Body of pancreas (tissue), 4 donors: Measurements from ENCODE around the gene COL6A3. TPM values are rescaled to one million over a fixed set of nuclear protein-coding genes. Genes with fewer than 3 reads are reported as not detected.

ENCODE experiments used
- ATAC-seq: fragments of 150-250 bp; one replicate; pipeline ENCODE4 v1.9.1; 2016
- DNase-seq, 4 donors: peaks; one replicate each; pipeline ENCODE4 v3.0.0-alpha.2; 2019
- H3K27ac ChIP-seq, 4 donors: fragments of 200-600 bp; sonication (generic); 1 replicate in 3 of 4; 2 replicates in 1 of 4; pipeline versions ENCODE4 v1.5.1 to v1.6.1; 2016 to 2019; ENCODE audit warnings: mild to moderate bottlenecking in 1 of 4, mixed read lengths in 1 of 4, moderate library complexity in 1 of 4
- H3K27me3 ChIP-seq, 2 donors: fragments of 200-600 bp; sonication (generic); one replicate each; pipeline ENCODE4 v1.6.0; 2016; ENCODE audit warnings: mild to moderate bottlenecking in 1 of 2
- H3K36me3 ChIP-seq, 2 donors: fragments of 200-600 bp; sonication (generic); replicated peaks in 1 of 2; 2 replicates each; pipeline ENCODE4 v1.5.1; 2016; ENCODE audit warnings: low read depth in 2 of 2; ENCODE audit not compliant: insufficient read depth in 1 of 2
- H3K4me1 ChIP-seq: fragments of 200-600 bp; sonication (generic); one replicate; pipeline ENCODE4 v1.6.0; 2016
- H3K4me3 ChIP-seq, 2 donors: fragments of 200-600 bp; sonication (generic); 1 replicate in 1 of 2; 2 replicates in 1 of 2; pipeline ENCODE4 v1.5.1; 2016 to 2019
- H3K9me3 ChIP-seq, 3 donors: fragments of 200-600 bp; sonication (generic); 1 replicate in 2 of 3; 2 replicates in 1 of 3; pipeline ENCODE4 v1.5.1; 2016
- CTCF ChIP-seq, 7 experiments: fragments of 450-650 bp in 4 of 7; fragments of 200-600 bp in 3 of 7; sonication (generic) in 3 of 7; IDR thresholded peaks; one replicate each; pipeline ENCODE4 v1.5.1; 2016 to 2019; ENCODE audit warnings: antibody characterized with exemption in 7 of 7
- POLR2A ChIP-seq, 3 donors: fragments of 450-650 bp; IDR thresholded peaks; one replicate each; pipeline ENCODE4 v1.6.1; 2016; ENCODE audit warnings: antibody characterized with exemption in 3 of 3, mild to moderate bottlenecking in 2 of 3
- WGBS, 2 donors: methylation state at CpG; one replicate each; pipeline ENCODE4 v1.1.5; 2017; 5-methylcytosine and 5-hydroxymethylcytosine counted together
- intact Hi-C: fragments of 100-400 bp; cut with DNase I; formaldehyde crosslinking; loops from one replicate; pipeline ENCODE4 v1.15.1; 2023
- total RNA-seq, 2 donors: library from RNA; depleted of rRNA; stranded (reverse); fragments of >200 nt; gene quantifications; one replicate each; pipeline ENCODE4 v1.1.0, GENCODE V29; 2016

The COL6A3 gene
- total RNA-seq, 2 donors from 2014 or later: 46.4 to 121 TPM

DNA sequence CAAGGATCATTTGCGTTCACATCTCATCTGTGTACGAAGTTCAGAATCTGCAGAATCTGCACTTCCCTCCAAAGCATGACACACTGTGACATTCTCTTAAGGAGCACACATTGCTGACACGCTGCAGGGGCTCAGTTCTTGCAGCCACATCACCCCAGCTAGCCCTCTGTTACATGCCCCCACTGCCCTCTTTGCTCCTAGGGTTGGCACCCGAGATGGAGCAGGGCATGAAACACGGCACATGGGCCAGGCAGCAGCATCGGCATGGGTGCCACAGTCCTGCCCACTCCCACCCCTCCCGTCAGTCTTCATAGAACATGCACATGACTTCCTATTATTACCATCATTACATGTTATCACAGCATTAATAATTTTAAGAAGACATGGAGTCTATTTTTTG is 76.4 kb downstream of the COL6A3 start:
- H3K4me3 ChIP-seq: no peak overlapping the region
- no peak overlapping the region for H3K27ac ChIP-seq
- TF ChIP-seq CTCF (IDR thresholded peaks at IDR 0.05) (no peak), POLR2A (IDR thresholded peaks at IDR 0.05) (no peak)
- ATAC-seq: no peak
- H3K9me3 ChIP-seq: no peaks in the 10 kb centered on the region
- H3K36me3 ChIP-seq: no peaks in the 10 kb centered on the region
- no peaks in the 10 kb centered on the region for H3K4me1 ChIP-seq
- H3K27me3 ChIP-seq: no peaks in the 10 kb centered on the region
- no peak for DNase-seq
- 74 to 78% methylated on average over 7 of the region's 7 CpGs for WGBS, 2 donors
- intact Hi-C loops: no loop called here

- H3K27me3 ChIP-seq: no peaks in the 10 kb centered on the region
- no peaks in the 10 kb centered on the region for H3K9me3 ChIP-seq
- DNase-seq: no peak
- 85 to 90% methylated on average over 14 to 16 of the region's 16 CpGs for WGBS, 2 donors
- H3K4me3 ChIP-seq: no peak overlapping the region
- ATAC-seq: no peak
- no peaks in the 10 kb centered on the region for H3K36me3 ChIP-seq
- no peak overlapping the region for H3K27ac ChIP-seq
- no peaks in the 10 kb centered on the region for H3K4me1 ChIP-seq
- intact Hi-C loops: no loop called here
- TF ChIP-seq POLR2A (IDR thresholded peaks at IDR 0.05) (no peak), CTCF (IDR thresholded peaks at IDR 0.05) (no peak)
These were observed 77.8 kb downstream of the COL6A3 start for GRCh38 chr2:237336131-237336530.

DNA sequence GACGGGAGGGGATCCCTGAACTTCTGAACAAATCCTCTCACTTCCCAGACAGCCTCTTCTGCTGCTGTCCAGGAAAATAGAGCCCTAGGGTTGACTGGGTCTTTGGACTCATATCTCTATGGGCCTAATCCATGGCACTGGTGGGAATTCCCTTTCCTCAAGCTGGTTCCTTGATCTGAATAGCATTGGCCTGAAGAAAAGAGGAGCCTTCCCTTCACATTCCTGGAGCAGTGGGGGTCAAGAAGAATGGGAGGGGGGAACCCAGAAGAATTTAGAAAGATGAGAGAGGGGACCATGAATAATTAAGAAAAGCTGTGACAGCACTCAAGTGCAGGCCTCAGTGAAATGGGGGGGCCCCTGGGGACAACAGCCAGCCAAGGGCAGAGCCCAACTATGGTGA is 80.2 kb downstream of the COL6A3 start:
- H3K4me3 ChIP-seq: no peak overlapping the region
- TF ChIP-seq CTCF (IDR thresholded peaks at IDR 0.05) (no peak), POLR2A (IDR thresholded peaks at IDR 0.05) (no peak)
- no peak for ATAC-seq
- intact Hi-C loops: no loop called here
- H3K36me3 ChIP-seq: no peaks in the 10 kb centered on the region
- DNase-seq: no peak
- no peak overlapping the region for H3K27ac ChIP-seq
- no peaks in the 10 kb centered on the region for H3K4me1 ChIP-seq
- no peaks in the 10 kb centered on the region for H3K9me3 ChIP-seq
- no peaks in the 10 kb centered on the region for H3K27me3 ChIP-seq
- 84 to 93% methylated on average over 1 of the region's 1 CpG for WGBS, 2 donors

DNA sequence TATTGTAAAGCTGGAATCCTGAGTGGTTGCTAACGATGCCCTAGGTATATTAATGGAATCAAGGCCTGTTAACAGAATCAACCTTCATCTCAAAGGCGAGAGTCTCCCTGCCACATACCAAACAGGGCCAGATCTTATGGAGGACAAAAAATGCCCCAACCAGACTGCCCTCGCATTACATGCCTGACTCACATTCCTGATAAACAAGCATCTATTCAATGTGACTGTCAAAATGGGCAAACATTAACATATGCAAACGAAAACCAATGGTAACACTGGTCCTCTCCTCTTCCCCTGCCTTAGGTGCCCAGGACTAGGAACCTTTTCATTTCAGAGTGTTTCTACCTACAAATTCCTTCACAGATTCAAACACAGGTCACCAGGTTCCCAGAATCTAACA is 83.4 kb downstream of the COL6A3 start:
- no peak overlapping the region for H3K27ac ChIP-seq
- DNase-seq: no peak
- no peak overlapping the region for H3K4me3 ChIP-seq
- H3K36me3 ChIP-seq: no peaks in the 10 kb centered on the region
- intact Hi-C loops: no loop called here
- TF ChIP-seq CTCF (IDR thresholded peaks at IDR 0.05) (no peak), POLR2A (IDR thresholded peaks at IDR 0.05) (no peak)
- H3K27me3 ChIP-seq: no peaks in the 10 kb centered on the region
- H3K4me1 ChIP-seq: no peaks in the 10 kb centered on the region
- no peak for ATAC-seq
- no peaks in the 10 kb centered on the region for H3K9me3 ChIP-seq
- WGBS, 2 donors: 52 to 53% methylated on average over 4 of the region's 4 CpGs

DNA sequence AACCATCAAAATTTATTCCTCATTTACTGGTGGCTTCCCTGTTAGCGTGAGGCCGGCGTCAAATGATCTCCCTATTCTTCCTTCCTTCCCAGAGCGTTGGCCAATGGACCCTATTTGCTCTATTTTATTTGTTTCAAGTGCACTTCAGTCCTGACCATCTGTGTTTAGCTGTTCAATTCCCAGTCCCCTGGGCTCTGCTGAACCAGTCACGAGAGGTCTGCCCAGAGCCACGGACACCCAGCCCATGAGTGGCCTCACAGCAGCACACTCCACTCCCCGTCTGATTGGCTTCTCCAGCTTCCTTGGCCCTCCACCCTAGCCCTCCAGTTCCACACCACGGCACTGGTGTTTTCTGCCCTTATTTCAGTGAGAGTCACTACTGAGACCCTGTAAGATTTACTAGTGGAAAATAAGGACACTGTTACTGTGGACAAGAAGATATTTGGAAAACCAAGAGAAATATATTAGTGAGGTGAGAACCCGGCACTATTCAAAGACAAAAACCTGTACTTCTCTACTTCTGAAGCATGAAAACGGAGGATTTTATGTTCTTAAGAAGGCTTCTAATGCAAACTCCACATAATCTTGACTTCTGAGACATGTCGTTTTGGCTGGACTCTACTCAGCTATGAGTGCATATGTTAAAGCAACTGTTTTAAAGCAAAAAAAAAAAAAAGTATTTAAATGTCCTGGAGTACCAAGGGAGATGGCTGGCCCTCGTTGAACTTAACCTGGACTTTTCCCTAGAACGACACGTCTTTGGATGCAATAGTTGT is 86.6 kb downstream of the COL6A3 start:
- intact Hi-C loops: no loop called here

More for the DNA sequence above, 86.6 kb downstream of the COL6A3 start:
- Histone ChIP-seq H3K27me3 (no peaks in the 10 kb centered on the region), H3K4me3 (no peak overlapping the region), H3K9me3 (no peaks in the 10 kb centered on the region), H3K36me3 (no peaks in the 10 kb centered on the region), H3K4me1 (no peaks in the 10 kb centered on the region), H3K27ac (peak overlapping the region in 1 of 4 donors; percentile 27)
- ATAC-seq (no peak), DNase-seq (no peak)
- WGBS, 2 donors: 57 to 70% methylated on average over 14 of the region's 14 CpGs
- TF ChIP-seq CTCF (IDR thresholded peaks at IDR 0.05) (no peak), POLR2A (IDR thresholded peaks at IDR 0.05) (no peak)
